SK-N-SH (cell line): ENCODE measurements around the gene CLCN3. TPM values are rescaled to one million over a fixed set of nuclear protein-coding genes. Genes with fewer than 3 reads are reported as not detected.
A peak's percentile ranks its signal among the peaks of the same experiment; 100 is the strongest.

Experiments used
- CTCF ChIA-PET: fragments of 300-600, 350-600 bp; formaldehyde crosslinking; extraction: SDS; loops from one replicate; lab custom pipeline; 2021; lab: Yijun Ruan, JAX
- POLR2A ChIA-PET: fragments of 350-600 bp; sonication (Branson Sonifier 250); formaldehyde crosslinking; extraction: SDS; loops from one replicate; lab custom pipeline; 2020; ENCODE audit warnings: antibody characterized with exemption, inconsistent platforms; lab: Yijun Ruan, JAX
- DNase-seq: peaks from one replicate; pipeline ENCODE4 v3.0.0; 2012
- H2AFZ ChIP-seq: fragments of 200-600 bp; sonication (generic); 2 replicates; pipeline ENCODE4 v1.8.1; 2016; ENCODE audit warnings: antibody characterized with exemption, mild to moderate bottlenecking, low read depth
- H3F3A ChIP-seq: fragments of 200-600 bp; sonication (generic); replicated peaks from 2 replicates; pipeline ENCODE3; 2016; ENCODE audit warnings: antibody characterized with exemption, mild to moderate bottlenecking; ENCODE audit not compliant: insufficient read depth
- H3K27ac ChIP-seq, 2 experiments: fragments of 200-500 bp in 1 of 2; fragments of 200-600 bp in 1 of 2; sonication (Bioruptor generic) in 1 of 2; sonication (generic), shearing (Covaris generic) in 1 of 2; 2 replicates each; pipeline versions ENCODE4 v1.5.1 to v1.6.1; 2014 to 2016; ENCODE audit warnings: low read depth in 2 of 2, inconsistent platforms in 1 of 2, low read length in 1 of 2, mild to moderate bottlenecking in 1 of 2, mixed read lengths in 1 of 2
- H3K27me3 ChIP-seq: fragments of 200-600 bp; sonication (generic), shearing (Covaris generic); 2 replicates; pipeline ENCODE4 v1.6.1; 2016; ENCODE audit warnings: mixed run types; ENCODE audit not compliant: insufficient read depth
- H3K36me3 ChIP-seq, 2 experiments: fragments of 200-500 bp in 1 of 2; fragments of 200-600 bp in 1 of 2; sonication (Bioruptor generic) in 1 of 2; sonication (generic) in 1 of 2; replicated peaks in 1 of 2; 2 replicates each; pipeline versions ENCODE3 to v1.5.1; 2014 to 2016; ENCODE audit warnings: low read length in 1 of 2, mild to moderate bottlenecking in 1 of 2; ENCODE audit not compliant: insufficient read depth in 2 of 2, control insufficient read depth in 1 of 2
- H3K4me1 ChIP-seq, 2 experiments: fragments of 200-500 bp in 1 of 2; fragments of 200-600 bp in 1 of 2; sonication (Bioruptor generic) in 1 of 2; sonication (generic), shearing (Covaris generic) in 1 of 2; 2 replicates each; pipeline versions ENCODE4 v1.5.1 to v1.6.1; 2014 to 2016; ENCODE audit warnings: low read depth in 1 of 2, low read length in 1 of 2, mixed run types in 1 of 2; ENCODE audit not compliant: insufficient read depth in 2 of 2, control insufficient read depth in 1 of 2
- H3K4me2 ChIP-seq: fragments of 200-600 bp; sonication (generic), shearing (Covaris generic); 2 replicates; pipeline ENCODE4 v1.6.1; 2017; ENCODE audit warnings: mixed run types
- H3K4me3 ChIP-seq, 2 experiments: fragments of 200-500 bp in 1 of 2; fragments of 200-600 bp in 1 of 2; sonication (Bioruptor generic) in 1 of 2; sonication (generic), shearing (Covaris generic) in 1 of 2; 2 replicates each; pipeline versions ENCODE4 v1.5.1 to v1.8.1; 2014 to 2016; ENCODE audit warnings: low read depth in 2 of 2, inconsistent platforms in 1 of 2, low read length in 1 of 2, mild to moderate bottlenecking in 1 of 2, mixed read lengths in 1 of 2, moderate library complexity in 1 of 2
- H3K79me2 ChIP-seq: fragments of 200-600 bp; sonication (generic); 2 replicates; pipeline ENCODE4 v1.8.1; 2017; ENCODE audit warnings: mild to moderate bottlenecking; ENCODE audit not compliant: insufficient read depth
- H3K9ac ChIP-seq: fragments of 200-600 bp; sonication (generic); 2 replicates; pipeline ENCODE4 v1.6.1; 2017; ENCODE audit warnings: mixed run types
- H3K9me2 ChIP-seq: fragments of 200-600 bp; sonication (generic); 2 replicates; pipeline ENCODE4 v1.6.1; 2017; ENCODE audit warnings: mixed run types
- H3K9me3 ChIP-seq: fragments of 200-600 bp; sonication (generic); 2 replicates; pipeline ENCODE4 v1.6.1; 2017; ENCODE audit warnings: mixed run types, mild to moderate bottlenecking, moderate library complexity
- H4K20me1 ChIP-seq: fragments of 200-600 bp; sonication (generic); 2 replicates; pipeline ENCODE4 v1.6.1; 2017; ENCODE audit warnings: mild to moderate bottlenecking, mixed run types; ENCODE audit not compliant: insufficient read depth
- EP300 ChIP-seq, 2 experiments: IDR thresholded peaks; 2 replicates each; pipeline versions ENCODE4 v1.4.0 to v1.6.1; 2012; ENCODE audit warnings: borderline replicate concordance in 1 of 2, low read depth in 1 of 2, low read length in 1 of 2
- EZH2phosphoT487 ChIP-seq: fragments of 200-600 bp; sonication (generic); IDR thresholded peaks from 2 replicates; pipeline ENCODE4 v1.6.1; 2017; ENCODE audit warnings: low read depth, mixed run types, mild to moderate bottlenecking, antibody characterized with exemption, moderate library complexity, borderline replicate concordance
- GATA2 ChIP-seq: sonication (generic); formaldehyde crosslinking; IDR thresholded peaks from 2 replicates; pipeline ENCODE4 v1.5.0; 2020; ENCODE audit warnings: mild to moderate bottlenecking, missing genetic modification reagents
- JUND ChIP-seq: IDR thresholded peaks from 2 replicates; pipeline ENCODE4 v1.4.0; 2012
- MAX ChIP-seq: IDR thresholded peaks from 2 replicates; pipeline ENCODE4 v1.4.0; 2012; ENCODE audit warnings: low read depth
- MEF2A ChIP-seq: IDR thresholded peaks from 2 replicates; pipeline ENCODE4 v1.4.0; 2012; ENCODE audit warnings: low read depth, borderline replicate concordance
- NRF1 ChIP-seq: IDR thresholded peaks from 2 replicates; pipeline ENCODE4 v1.6.1; 2012; ENCODE audit warnings: low read depth, mild to moderate bottlenecking, low read length
- POLR2AphosphoS5 ChIP-seq: IDR thresholded peaks from 2 replicates; pipeline ENCODE4 v1.6.1; 2012; ENCODE audit warnings: low read depth, low read length
- RAD21 ChIP-seq: IDR thresholded peaks from 2 replicates; pipeline ENCODE4 v1.6.1; 2012; ENCODE audit warnings: mild to moderate bottlenecking, low read length
- RCOR1 ChIP-seq: fragments of 150-350 bp; IDR thresholded peaks from 2 replicates; pipeline ENCODE4 v1.6.1; 2017; ENCODE audit warnings: antibody characterized with exemption, low read length
- REST ChIP-seq: IDR thresholded peaks from 2 replicates; pipeline ENCODE4 v1.6.1; 2012; ENCODE audit warnings: mild to moderate bottlenecking, low read depth, low read length, moderate library complexity
- RFX5 ChIP-seq: IDR thresholded peaks from 2 replicates; pipeline ENCODE4 v1.6.1; 2012; ENCODE audit warnings: mild to moderate bottlenecking, improper control_type of control experiment, low read length
- SIN3A ChIP-seq: IDR thresholded peaks from 2 replicates; pipeline ENCODE4 v1.6.1; 2012; ENCODE audit warnings: low read depth, mild to moderate bottlenecking, low read length, moderate library complexity, borderline replicate concordance
- SMC3 ChIP-seq: IDR thresholded peaks from 2 replicates; pipeline ENCODE4 v1.6.1; 2012; ENCODE audit warnings: low read depth, low read length, improper control_type of control experiment
- USF1 ChIP-seq: IDR thresholded peaks from 2 replicates; pipeline ENCODE4 v1.4.0; 2012; ENCODE audit warnings: low read depth, borderline replicate concordance
- WGBS: methylation state at CpG from one replicate; pipeline ENCODE4 v1.1.6; 2017; ENCODE audit warnings: low lambda C conversion rate; 5-methylcytosine and 5-hydroxymethylcytosine counted together
- polyA plus RNA-seq, 3 experiments: library from polyadenylated mRNA; depleted of rRNA; stranded (reverse); fragments of >200 nt; gene quantifications; 2 replicates each; pipeline ENCODE4 v1.2.3, GENCODE V29; 2012

The CLCN3 gene
- polyA plus RNA-seq, 1 of the 3 experiments (the other 2 are of a cell fraction): 11.8 TPM

GRCh38 chr4:169758401-169758962, 138.1 kb downstream of the CLCN3 start (continued):
- no peak for TF ChIP-seq MAX
- TF ChIP-seq RAD21: no peak
- TF ChIP-seq MEF2A: no peak
- no peak for TF ChIP-seq RFX5
- TF ChIP-seq POLR2AphosphoS5: no peak
- TF ChIP-seq, all 33 proteins: peak for 0

GRCh38 chr4:169761846-169762245, 141.5 kb downstream of the CLCN3 start:
- WGBS: 55% methylated on average over 3 of the region's 4 CpGs
- H3F3A ChIP-seq: peaks cover 16% of the 10 kb centered on the region
- no peak overlapping the region for H2AFZ ChIP-seq
- no peak for DNase-seq
- H3K27me3 ChIP-seq: no peaks in the 10 kb centered on the region
- peaks cover 0 to 14% of the 10 kb centered on the region in 2 experiments; a peak in 2 of 4 replicates for H3K4me1 ChIP-seq
- no peaks in the 10 kb centered on the region for H3K36me3 ChIP-seq
- ChIA-PET POLR2A (no interaction called here), CTCF (no interaction called here)
- H3K9me3 ChIP-seq: no peaks in the 10 kb centered on the region
- H3K4me2 ChIP-seq: no peak overlapping the region
- no peak overlapping the region for H3K9ac ChIP-seq
- no peaks in the 10 kb centered on the region for H3K9me2 ChIP-seq
- H3K79me2 ChIP-seq: peaks cover 5% of the 10 kb centered on the region
- no peak overlapping the region for H3K4me3 ChIP-seq
- no peaks in the 10 kb centered on the region for H4K20me1 ChIP-seq
- TF ChIP-seq MEF2A (no peak), USF1 (no peak), REST (no peak), SMC3 (no peak), EP300 (IDR thresholded peaks at IDR 0.05; ENCODE audit: borderline replicate concordance in 1 of 2, low read depth in 1 of 2, low read length in 1 of 2) (no peak), JUND (no peak)
- TF ChIP-seq, all 33 proteins: peak for 0
- no peak overlapping the region for H3K27ac ChIP-seq

GRCh38 chr4:169765835-169766234, 145.5 kb downstream of the CLCN3 start:
- no peak overlapping the region for H3K4me3 ChIP-seq
- ChIA-PET POLR2A (no interaction called here), CTCF (interaction anchor here (0.7 to 2.1 kb wide), 5 partner anchors 26 to 316 kb away, joined by 3 to 12 read pairs (median 4); no protein-coding TSS in a partner anchor)
- H3K9me3 ChIP-seq: no peaks in the 10 kb centered on the region
- H2AFZ ChIP-seq: no peak overlapping the region
- H3K27me3 ChIP-seq: no peaks in the 10 kb centered on the region
- peak overlapping the region; percentile 59 to 89; a peak in 3 of 4 replicates for H3K27ac ChIP-seq
- H3K9me2 ChIP-seq: no peaks in the 10 kb centered on the region
- no peak overlapping the region for H3K9ac ChIP-seq
- no peak overlapping the region for H3K4me2 ChIP-seq
- peak; percentile 65 for DNase-seq
- no peaks in the 10 kb centered on the region for H3K79me2 ChIP-seq
- no peaks in the 10 kb centered on the region for H4K20me1 ChIP-seq
- peaks cover 0 to 11% of the 10 kb centered on the region in 2 experiments; a peak in 2 of 4 replicates for H3K4me1 ChIP-seq
- 17% methylated on average over 2 of the region's 2 CpGs for WGBS
- H3K36me3 ChIP-seq: no peaks in the 10 kb centered on the region
- peaks cover 5% of the 10 kb centered on the region for H3F3A ChIP-seq
- TF ChIP-seq GATA2 (peak; percentile 59), SIN3A (no peak), REST (no peak), NRF1 (no peak), RAD21 (peak; percentile 31), RFX5 (no peak), RCOR1 (peak; percentile 37; the same call in 1 of the 2 replicates), MAX (no peak), EZH2phosphoT487 (no peak)
